ENCODE data around the gene SH2D3A. TPM values are rescaled to one million over a fixed set of nuclear protein-coding genes. Genes with fewer than 3 reads are reported as not detected.

Gene SH2D3A
- not detected for total RNA-seq (2021; fragmentation: NEBNext Ultra II Directional; extraction: Animal tissue kit (Norgen Biotek cat#: 25700))
- long read RNA-seq = 0 reads

DNA sequence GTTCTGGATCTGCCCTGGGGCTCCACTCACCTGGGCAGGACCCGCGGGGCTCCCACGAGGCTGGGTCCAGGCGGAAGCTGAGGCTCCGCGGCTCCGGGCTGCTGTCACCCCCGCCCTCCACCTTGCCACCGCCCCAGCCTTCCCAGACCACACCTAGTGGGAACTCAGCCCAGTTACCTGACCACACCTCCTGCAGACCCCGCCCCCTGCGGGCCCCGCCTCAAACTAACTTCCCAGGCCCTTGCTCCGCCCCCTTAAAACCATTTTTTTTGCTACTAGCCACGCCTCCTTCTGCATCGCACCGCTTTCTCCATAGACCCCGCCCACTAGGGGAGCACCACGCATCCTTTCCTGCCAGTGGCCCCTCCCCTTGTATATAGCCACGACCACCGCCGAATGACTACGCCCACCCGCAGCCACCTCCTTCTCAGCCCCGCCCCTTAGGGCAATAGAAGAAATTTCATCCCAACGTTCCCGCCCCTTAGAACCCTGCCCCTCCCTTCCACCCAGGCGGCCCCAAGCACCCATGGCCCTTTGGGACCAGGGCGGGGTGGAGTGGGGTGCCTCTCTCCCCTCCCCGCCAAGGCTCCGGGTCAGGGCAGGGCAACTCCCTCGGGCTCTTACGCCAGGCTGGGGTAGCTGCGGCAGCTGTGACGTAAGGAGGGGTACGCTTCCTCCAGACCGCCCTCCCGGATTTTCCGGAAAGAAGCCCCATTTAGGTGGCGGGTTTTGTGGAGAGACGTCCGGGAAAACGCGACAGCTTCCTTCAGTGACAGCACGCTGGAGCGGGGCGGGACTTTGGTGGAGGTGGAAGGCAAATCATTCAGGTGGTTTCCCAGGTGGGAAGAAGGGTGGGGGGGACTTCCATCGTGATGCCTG, at the start of gene SH2D3A:
Gene SH2D3A, minus strand, starts transcription at position 79 of the 879 bp plus-strand sequence. CDS start 3,687 bp downstream, outside the sequence.
- no peak within 1 kb of the TSS for H3K4me3 Mint-ChIP-seq
- H3K9me3 Mint-ChIP-seq = no peaks in the 10 kb centered on the region
- no peaks in the 10 kb centered on the region for H3K36me3 Mint-ChIP-seq (ENCODE audit: low read depth)
- no peak for DNase-seq
- H3K27ac Mint-ChIP-seq = no peak within 1 kb of the TSS
- H3K27me3 Mint-ChIP-seq (ENCODE audit: insufficient read depth) = peaks cover 5% of the 10 kb centered on the region
- peaks cover 12% of the 10 kb centered on the region for H3K4me1 Mint-ChIP-seq (ENCODE audit: low read depth)
- TF ChIP-seq CTCF (IDR thresholded peaks at IDR 0.05) = no peak

- TF ChIP-seq CTCF (IDR thresholded peaks at IDR 0.05) = no peak
- Mint-ChIP-seq H3K27ac (no peak overlapping the region), H3K4me1 (ENCODE audit: low read depth) (peaks cover 6% of the 10 kb centered on the region; the same call in 1 of the 2 replicates), H3K27me3 (ENCODE audit: insufficient read depth) (peaks cover 12% of the 10 kb centered on the region; the same call in 1 of the 2 replicates), H3K36me3 (ENCODE audit: low read depth) (no peaks in the 10 kb centered on the region), H3K9me3 (peaks cover 4% of the 10 kb centered on the region; the same call in 1 of the 2 replicates), H3K4me3 (no peak overlapping the region)
- DNase-seq = no peak
Observed at GRCh38 chr19:6813659-6814058, 46.4 kb upstream of the SH2D3A start.

DNA sequence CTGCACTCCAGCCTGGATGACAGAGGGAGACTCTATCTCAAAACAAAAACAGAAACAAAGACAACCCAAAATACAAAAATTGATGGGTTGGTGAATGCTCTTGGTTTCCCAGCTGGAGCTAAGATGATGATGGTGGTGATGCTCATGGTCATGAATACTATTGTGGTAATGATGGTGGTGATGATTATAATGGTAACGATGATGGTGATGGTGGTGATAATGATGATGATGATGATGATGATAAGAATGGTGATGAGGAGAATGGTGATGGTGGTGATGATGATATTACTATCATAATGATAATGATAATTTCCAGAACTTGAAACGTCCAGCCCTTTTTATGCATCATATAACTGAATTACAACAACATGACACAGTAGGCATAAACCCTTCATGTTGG, 45.4 kb upstream of the SH2D3A start:
- Mint-ChIP-seq H3K9me3 (peaks cover 4% of the 10 kb centered on the region; the same call in 1 of the 2 replicates), H3K4me3 (no peak overlapping the region), H3K4me1 (ENCODE audit: low read depth) (peaks cover 6% of the 10 kb centered on the region; the same call in 1 of the 2 replicates), H3K27ac (no peak overlapping the region), H3K36me3 (ENCODE audit: low read depth) (no peaks in the 10 kb centered on the region), H3K27me3 (ENCODE audit: insufficient read depth) (peaks cover 11% of the 10 kb centered on the region; the same call in 1 of the 2 replicates)
- no peak for DNase-seq
- no peak for TF ChIP-seq CTCF (IDR thresholded peaks at IDR 0.05)

DNA sequence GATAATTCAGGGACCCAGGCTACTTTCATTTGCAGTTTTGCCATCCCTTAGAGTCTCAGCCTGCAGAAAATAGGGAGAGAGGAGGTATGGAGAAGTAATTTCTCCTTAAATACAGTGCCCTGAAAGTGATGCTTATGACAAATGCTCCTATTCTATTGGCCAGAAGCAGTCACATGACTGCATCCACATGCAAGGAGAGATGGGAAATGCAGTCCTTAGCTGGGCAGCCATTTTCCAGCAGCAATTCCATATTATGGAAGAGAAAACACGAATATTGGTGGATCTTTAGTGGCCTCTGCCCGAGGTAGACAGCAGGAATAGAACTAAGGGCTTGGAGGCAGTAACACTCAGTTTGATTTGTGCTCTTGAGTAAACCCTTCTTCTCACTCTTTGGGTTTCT, 44.7 kb upstream of the SH2D3A start:
- DNase-seq = peak; percentile 52
- H3K9me3 Mint-ChIP-seq = no peaks in the 10 kb centered on the region; the same call in 1 of the 2 replicates
- no peaks in the 10 kb centered on the region for H3K36me3 Mint-ChIP-seq (ENCODE audit: low read depth)
- H3K27ac Mint-ChIP-seq = no peak overlapping the region
- H3K4me3 Mint-ChIP-seq = no peak overlapping the region
- H3K4me1 Mint-ChIP-seq (ENCODE audit: low read depth) = peaks cover 6% of the 10 kb centered on the region; the same call in 1 of the 2 replicates
- peaks cover 11% of the 10 kb centered on the region for H3K27me3 Mint-ChIP-seq (ENCODE audit: insufficient read depth)
- no peak for TF ChIP-seq CTCF (IDR thresholded peaks at IDR 0.05)

DNA sequence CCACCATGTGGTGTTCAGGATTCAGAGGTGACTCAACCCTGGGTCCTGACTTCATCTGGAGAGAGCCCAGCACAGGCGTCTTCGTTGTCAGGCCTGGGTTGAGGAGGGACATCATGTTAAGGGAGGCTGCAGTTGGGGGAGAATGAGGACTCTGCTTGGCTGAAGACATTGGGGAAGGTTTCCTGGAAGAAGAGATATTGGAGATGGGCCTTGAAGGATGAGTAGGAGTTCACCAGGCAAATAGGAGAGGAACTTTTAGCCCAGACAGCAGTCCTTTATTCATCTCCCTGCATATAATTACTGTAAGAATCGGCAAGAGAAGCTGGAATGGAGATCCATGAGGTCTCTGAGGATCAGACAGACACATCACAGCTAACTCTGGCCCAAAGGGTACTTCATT, 44.1 kb upstream of the SH2D3A start:
- no peaks in the 10 kb centered on the region; the same call in 1 of the 2 replicates for H3K36me3 Mint-ChIP-seq (ENCODE audit: low read depth)
- TF ChIP-seq CTCF (IDR thresholded peaks at IDR 0.05) = no peak
- H3K4me3 Mint-ChIP-seq = no peak overlapping the region
- peaks cover 11% of the 10 kb centered on the region for H3K27me3 Mint-ChIP-seq (ENCODE audit: insufficient read depth)
- H3K27ac Mint-ChIP-seq = no peak overlapping the region
- DNase-seq = no peak
- peaks cover 6% of the 10 kb centered on the region; the same call in 1 of the 2 replicates for H3K4me1 Mint-ChIP-seq (ENCODE audit: low read depth)
- H3K9me3 Mint-ChIP-seq = no peaks in the 10 kb centered on the region; the same call in 1 of the 2 replicates
